ENCODE measurements around the gene STK38. TPM values are rescaled to one million over a fixed set of nuclear protein-coding genes. Genes with fewer than 3 reads are reported as not detected.

Gene STK38
- total and polyA plus RNA-seq, 2 of the 13 experiments (the other 11 are each of a cell fraction or from before 2014, with no cell fraction given) = 10.3 to 20.7 TPM

DNA sequence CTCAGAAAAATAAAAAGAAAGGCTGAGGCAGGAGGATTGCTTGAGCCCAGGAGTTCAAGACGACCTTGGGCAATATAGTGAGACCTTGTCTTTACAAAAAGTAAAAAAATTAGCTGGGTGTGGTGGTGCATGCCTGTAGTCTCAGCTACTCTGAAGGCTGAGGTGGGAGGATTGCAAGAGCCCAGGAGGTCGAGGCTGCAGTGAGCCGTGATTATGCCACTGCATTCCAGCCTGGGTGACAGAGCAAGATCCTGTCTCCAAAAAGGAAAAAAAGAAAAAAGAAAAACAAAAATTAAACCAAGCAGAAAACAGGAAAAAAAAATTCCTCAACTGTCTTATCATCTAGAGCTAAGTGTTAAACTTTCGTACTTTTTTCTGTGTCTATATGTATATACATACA, 34.4 kb upstream of the STK38 start:
- Histone ChIP-seq H3K4me2 (ENCODE audit: low read depth, low read length) (no peak overlapping the region), H3K36me3 (replicated peaks in 1 of 2; ENCODE audit: control insufficient read depth in 1 of 2, insufficient read depth in 2 of 2, low read length in 2 of 2) (no peaks in the 10 kb centered on the region), H3K79me2 (ENCODE audit: insufficient read depth, low read length) (no peaks in the 10 kb centered on the region), H3K9ac (ENCODE audit: insufficient read depth, low read depth, low read length) (no peak overlapping the region), H2AFZ (ENCODE audit: low read length) (no peak overlapping the region), H4K20me1 (ENCODE audit: insufficient read depth, low read length) (no peaks in the 10 kb centered on the region), H3K4me1 (ENCODE audit: insufficient read depth, low read length) (peaks cover 40% of the 10 kb centered on the region), H3K27ac (ENCODE audit: extremely low read length, insufficient read depth, low read length) (no peak overlapping the region), H3K9me3 (ENCODE audit: low read length) (no peaks in the 10 kb centered on the region), H3K4me3 (replicated peaks in 1 of 3; ENCODE audit: insufficient read depth in 1 of 3, low read depth in 2 of 3, low read length in 3 of 3) (no peak overlapping the region), H3K27me3 (ENCODE audit: control insufficient read depth in 1 of 2, insufficient read depth in 2 of 2, low read length in 2 of 2) (no peaks in the 10 kb centered on the region)
- no TSS peak for BruUV-seq (replicated peaks)
- intact Hi-C loops (cut with micrococcal nuclease; ENCODE audit: unreplicated experiment) (no loop called here), in situ Hi-C loops (cut with HindIII; ENCODE audit: extremely low pct_ligation_motif_present, low pct_unique_long_range_greater_than_20kb) (no loop called here)
- DNase-seq (ENCODE audit: low spot score) (no peak), FAIRE-seq (no peak), ATAC-seq (no peak)
- POLR2A ChIA-PET = interaction anchor here (1.9 kb wide), 1 partner anchor 11 kb away, joined by 11 read pairs; the partner anchor contains the start of gene SRSF3
- TF ChIP-seq, protein P1, sequence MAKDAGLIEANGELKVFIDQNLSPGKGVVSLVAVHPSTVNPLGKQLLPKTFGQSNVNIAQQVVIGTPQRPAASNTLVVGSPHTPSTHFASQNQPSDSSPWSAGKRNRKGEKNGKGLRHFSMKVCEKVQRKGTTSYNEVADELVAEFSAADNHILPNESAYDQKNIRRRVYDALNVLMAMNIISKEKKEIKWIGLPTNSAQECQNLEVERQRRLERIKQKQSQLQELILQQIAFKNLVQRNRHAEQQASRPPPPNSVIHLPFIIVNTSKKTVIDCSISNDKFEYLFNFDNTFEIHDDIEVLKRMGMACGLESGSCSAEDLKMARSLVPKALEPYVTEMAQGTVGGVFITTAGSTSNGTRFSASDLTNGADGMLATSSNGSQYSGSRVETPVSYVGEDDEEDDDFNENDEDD (CRISPR knock-in tag; IDR thresholded peaks at IDR 0.05; ENCODE audit: borderline replicate concordance) = no peak
- TF ChIP-seq, protein P2, sequence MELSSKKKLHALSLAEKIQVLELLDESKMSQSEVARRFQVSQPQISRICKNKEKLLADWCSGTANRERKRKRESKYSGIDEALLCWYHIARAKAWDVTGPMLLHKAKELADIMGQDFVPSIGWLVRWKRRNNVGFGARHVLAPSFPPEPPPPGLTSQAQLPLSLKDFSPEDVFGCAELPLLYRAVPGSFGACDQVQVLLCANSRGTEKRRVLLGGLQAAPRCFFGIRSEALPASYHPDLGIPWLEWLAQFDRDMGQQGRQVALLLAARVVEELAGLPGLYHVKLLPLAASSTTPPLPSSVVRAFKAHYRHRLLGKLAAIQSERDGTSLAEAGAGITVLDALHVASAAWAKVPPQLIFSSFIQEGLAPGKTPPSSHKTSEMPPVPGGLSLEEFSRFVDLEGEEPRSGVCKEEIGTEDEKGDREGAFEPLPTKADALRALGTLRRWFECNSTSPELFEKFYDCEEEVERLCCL (CRISPR knock-in tag; IDR thresholded peaks at IDR 0.05; ENCODE audit: borderline replicate concordance) = no peak
- TF ChIP-seq ZKSCAN8 (CRISPR knock-in tag; IDR thresholded peaks at IDR 0.05; ENCODE audit: borderline replicate concordance) = no peak
- no peak for TF ChIP-seq ZBTB25 (CRISPR knock-in tag; IDR thresholded peaks at IDR 0.05)
- no peak for TF ChIP-seq KDM4B (CRISPR knock-in tag; IDR thresholded peaks at IDR 0.05)
- TF ChIP-seq MNT (IDR thresholded peaks at IDR 0.05) = no peak
- CTCF ChIA-PET (ENCODE audit: low intra/inter-chr PET ratio, low total read pairs) = no interaction called here
- 41% methylated on average over 4 of the region's 4 CpGs for WGBS (ENCODE audit: low lambda C conversion rate)
